ENCODE data around the gene SPRY2.
A peak's percentile ranks its signal among the peaks of the same experiment; 100 is the strongest.

The SPRY2 gene

GRCh38 chr13:80341101-80341755, at the start of gene SPRY2:
Gene SPRY2, minus strand, starts transcription at chr13:80341126. Its CDS starts 3,421 bp downstream, at chr13:80337705.
- peak within 1 kb of the TSS; percentile 95 for H3K27ac ChIP-seq
- peak; percentile 72 for DNase-seq (ENCODE audit: low read depth, low spot score)

GRCh38 chr13:80390338-80390737, 49.4 kb upstream of the SPRY2 start:
- no peak overlapping the region for H3K27ac ChIP-seq
- DNase-seq (ENCODE audit: low read depth, low spot score): no peak

- no peak for DNase-seq (ENCODE audit: low read depth, low spot score)
- no peak overlapping the region for H3K27ac ChIP-seq
Observed at GRCh38 chr13:80389073-80390038, 48.4 kb upstream of the SPRY2 start.

GRCh38 chr13:80388506-80388905, 47.6 kb upstream of the SPRY2 start:
- no peak overlapping the region for H3K27ac ChIP-seq
- DNase-seq (ENCODE audit: low read depth, low spot score): no peak

GRCh38 chr13:80386592-80386991, 45.7 kb upstream of the SPRY2 start:
- DNase-seq (ENCODE audit: low read depth, low spot score): no peak

GRCh38 chr13:80386002-80386401, 45.1 kb upstream of the SPRY2 start:
- H3K27ac ChIP-seq: no peak overlapping the region
- DNase-seq (ENCODE audit: low read depth, low spot score): no peak

More at GRCh38 chr13:80386592-80386991, 45.7 kb upstream of the SPRY2 start:
- H3K27ac ChIP-seq: no peak overlapping the region

- no peak overlapping the region for H3K27ac ChIP-seq
- no peak for DNase-seq (ENCODE audit: low read depth, low spot score)
Observed at GRCh38 chr13:80382576-80382975, 41.6 kb upstream of the SPRY2 start.

GRCh38 chr13:80379245-80379644, 38.3 kb upstream of the SPRY2 start:
- peak; percentile 34 for DNase-seq (ENCODE audit: low read depth, low spot score)
- H3K27ac ChIP-seq: no peak overlapping the region

GRCh38 chr13:80376554-80376953, 35.6 kb upstream of the SPRY2 start:
- H3K27ac ChIP-seq: no peak overlapping the region
- no peak for DNase-seq (ENCODE audit: low read depth, low spot score)

- DNase-seq (ENCODE audit: low read depth, low spot score): no peak
- H3K27ac ChIP-seq: no peak overlapping the region
Observed at GRCh38 chr13:80374901-80375300, 34.0 kb upstream of the SPRY2 start.

GRCh38 chr13:80374444-80374843, 33.5 kb upstream of the SPRY2 start:
- no peak for DNase-seq (ENCODE audit: low read depth, low spot score)
- H3K27ac ChIP-seq: no peak overlapping the region

- no peak overlapping the region for H3K27ac ChIP-seq
- DNase-seq (ENCODE audit: low read depth, low spot score): no peak
Observed at GRCh38 chr13:80371840-80372509, 31.0 kb upstream of the SPRY2 start.

GRCh38 chr13:80367473-80367872, 26.5 kb upstream of the SPRY2 start:
- DNase-seq (ENCODE audit: low read depth, low spot score): no peak
- H3K27ac ChIP-seq: no peak overlapping the region

GRCh38 chr13:80363890-80364503, 23.1 kb upstream of the SPRY2 start:
- no peak for DNase-seq (ENCODE audit: low read depth, low spot score)
- no peak overlapping the region for H3K27ac ChIP-seq

GRCh38 chr13:80362481-80362880, 21.6 kb upstream of the SPRY2 start:
- peak overlapping the region; percentile 35 for H3K27ac ChIP-seq
- no peak for DNase-seq (ENCODE audit: low read depth, low spot score)

GRCh38 chr13:80361883-80362327, 21.0 kb upstream of the SPRY2 start:
- peak overlapping the region; percentile 35 for H3K27ac ChIP-seq
- no peak for DNase-seq (ENCODE audit: low read depth, low spot score)

GRCh38 chr13:80361298-80361697, 20.4 kb upstream of the SPRY2 start:
- H3K27ac ChIP-seq: peak overlapping the region; percentile 35
- no peak for DNase-seq (ENCODE audit: low read depth, low spot score)

GRCh38 chr13:80360453-80360800, 19.5 kb upstream of the SPRY2 start:
- no peak for DNase-seq (ENCODE audit: low read depth, low spot score)
- no peak overlapping the region for H3K27ac ChIP-seq

- no peak overlapping the region for H3K27ac ChIP-seq
- no peak for DNase-seq (ENCODE audit: low read depth, low spot score)
Observed at GRCh38 chr13:80359778-80360452, 19.0 kb upstream of the SPRY2 start.

- no peak for DNase-seq (ENCODE audit: low read depth, low spot score)
- no peak overlapping the region for H3K27ac ChIP-seq
Observed at GRCh38 chr13:80359414-80359777, 18.5 kb upstream of the SPRY2 start.

All from epithelial cell of prostate (primary cell).